ENCODE measurements around the gene DNLZ. TPM values are rescaled to one million over a fixed set of nuclear protein-coding genes. Genes with fewer than 3 reads are reported as not detected.
A peak's percentile ranks its signal among the peaks of the same experiment; 100 is the strongest.

Gene DNLZ
- total RNA-seq, 1 donor, result 8.2 TPM

- TF ChIP-seq CTCF (IDR thresholded peaks at IDR 0.05; ENCODE audit: insufficient read depth, low read depth, low read length), result peak; percentile 78
- H3K4me3 ChIP-seq (ENCODE audit: low read depth, low read length), result no peak overlapping the region
- DNase-seq (ENCODE audit: low read depth), result peak; percentile 50
These were observed 24.2 kb downstream of the DNLZ start for GRCh38 chr9:136339173-136339957.

GRCh38 chr9:136338511-136338910 lies 25.0 kb downstream of the DNLZ start:
- no peak for DNase-seq (ENCODE audit: low read depth)
- TF ChIP-seq CTCF (IDR thresholded peaks at IDR 0.05; ENCODE audit: insufficient read depth, low read depth, low read length), result no peak
- H3K4me3 ChIP-seq (ENCODE audit: low read depth, low read length), result no peak overlapping the region

GRCh38 chr9:136337416-136338395 lies 25.8 kb downstream of the DNLZ start:
- no peak for DNase-seq (ENCODE audit: low read depth)
- TF ChIP-seq CTCF (IDR thresholded peaks at IDR 0.05; ENCODE audit: insufficient read depth, low read depth, low read length), result no peak
- H3K4me3 ChIP-seq (ENCODE audit: low read depth, low read length), result no peak overlapping the region

- DNase-seq (ENCODE audit: low read depth), result no peak
- H3K4me3 ChIP-seq (ENCODE audit: low read depth, low read length), result no peak overlapping the region
- no peak for TF ChIP-seq CTCF (IDR thresholded peaks at IDR 0.05; ENCODE audit: insufficient read depth, low read depth, low read length)
These were observed 26.7 kb downstream of the DNLZ start for GRCh38 chr9:136336881-136337280.

GRCh38 chr9:136336156-136336870 lies 27.2 kb downstream of the DNLZ start:
- TF ChIP-seq CTCF (IDR thresholded peaks at IDR 0.05; ENCODE audit: insufficient read depth, low read depth, low read length), result no peak
- DNase-seq (ENCODE audit: low read depth), result peak; percentile 29
- no peak overlapping the region for H3K4me3 ChIP-seq (ENCODE audit: low read depth, low read length)

All from fibroblast of villous mesenchyme (primary cell).